ENCODE measurements around the gene TSR3.

GRCh38 chr16:1389762-1390161, 38.1 kb upstream of the TSR3 start:
- TF ChIP-seq CTCF (conservative IDR thresholded peaks at IDR 0.05; ENCODE audit: low read depth, low read length) (no peak), EZH2phosphoT487 (IDR thresholded peaks at IDR 0.05; ENCODE audit: borderline replicate concordance, low read length) (no peak), EZH2 (IDR thresholded peaks at IDR 0.05; ENCODE audit: low read length, unreplicated experiment) (no peak)
